Measurements from ENCODE around the gene SUN2.

Gene SUN2

DNA sequence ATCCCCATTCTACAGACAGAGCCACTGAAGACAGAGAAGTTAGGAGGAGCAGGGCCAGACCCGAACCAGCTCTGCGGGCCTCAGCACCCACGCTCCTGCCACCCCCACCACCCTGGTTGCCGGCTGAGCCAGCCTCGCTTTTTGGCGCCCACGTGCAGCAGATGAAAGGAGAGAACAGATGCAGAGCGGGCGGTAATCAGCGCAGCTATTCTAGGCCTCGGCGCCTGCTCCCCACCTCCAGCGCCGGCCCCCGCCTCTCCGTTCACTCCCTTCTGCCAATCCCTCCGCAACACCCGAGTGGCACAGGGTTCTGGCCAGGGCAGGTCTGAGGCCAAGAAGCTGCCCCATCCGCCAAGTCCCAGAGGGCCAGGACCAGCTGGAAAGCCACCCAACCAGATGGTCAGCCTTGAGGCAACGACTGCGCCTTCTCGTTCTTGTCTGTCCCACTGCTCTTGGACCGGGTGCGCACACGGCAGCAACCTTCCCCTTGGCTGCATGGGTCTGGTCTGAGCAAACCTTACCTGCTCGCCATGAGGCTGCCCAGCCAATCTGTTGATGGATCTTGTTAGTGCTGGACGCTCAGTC, 21.4 kb upstream of the SUN2 start:
- DNase-seq (ENCODE audit: low read depth): no peak

DNA sequence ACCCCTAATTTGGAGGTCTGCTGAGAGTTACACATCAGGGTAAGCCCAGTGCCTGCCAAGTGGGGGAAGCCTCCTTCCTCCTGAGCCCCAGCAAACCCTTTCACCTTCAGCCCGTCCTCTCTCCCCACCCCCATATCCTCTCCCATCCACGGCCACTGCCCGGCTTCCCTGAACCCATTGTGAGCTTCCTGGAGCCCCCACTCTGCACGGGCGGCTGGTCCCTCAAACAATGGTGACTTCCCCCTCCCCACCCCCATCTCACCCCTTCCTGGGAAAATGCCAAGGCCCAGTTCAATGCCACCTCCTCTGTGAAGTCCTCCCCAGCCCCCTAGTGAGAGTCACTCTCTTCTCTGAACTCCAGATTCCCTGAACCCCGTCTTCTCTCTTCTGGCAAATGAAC, 20.3 kb upstream of the SUN2 start:
- DNase-seq (ENCODE audit: low read depth): no peak

DNA sequence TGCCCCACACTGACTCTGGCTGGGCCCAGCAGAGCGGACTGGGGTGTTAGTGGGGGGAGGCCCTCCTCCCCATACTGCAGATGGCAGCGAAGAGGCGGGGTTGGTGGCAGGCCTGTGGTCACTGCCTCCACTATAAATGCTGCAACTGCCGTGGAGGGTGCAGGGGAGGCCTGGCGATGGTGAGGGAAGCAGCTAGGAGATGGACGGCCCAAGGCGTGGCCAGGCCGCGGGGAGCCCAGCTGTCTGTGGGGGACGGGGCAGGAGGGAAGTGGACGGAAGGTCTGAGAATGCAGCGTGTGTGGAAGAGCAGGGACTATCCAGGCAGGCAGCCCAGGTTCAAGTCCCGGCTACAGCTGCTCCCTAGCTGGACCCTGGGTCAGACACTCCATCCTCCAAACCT, 19.9 kb upstream of the SUN2 start:
- no peak for DNase-seq (ENCODE audit: low read depth)

DNA sequence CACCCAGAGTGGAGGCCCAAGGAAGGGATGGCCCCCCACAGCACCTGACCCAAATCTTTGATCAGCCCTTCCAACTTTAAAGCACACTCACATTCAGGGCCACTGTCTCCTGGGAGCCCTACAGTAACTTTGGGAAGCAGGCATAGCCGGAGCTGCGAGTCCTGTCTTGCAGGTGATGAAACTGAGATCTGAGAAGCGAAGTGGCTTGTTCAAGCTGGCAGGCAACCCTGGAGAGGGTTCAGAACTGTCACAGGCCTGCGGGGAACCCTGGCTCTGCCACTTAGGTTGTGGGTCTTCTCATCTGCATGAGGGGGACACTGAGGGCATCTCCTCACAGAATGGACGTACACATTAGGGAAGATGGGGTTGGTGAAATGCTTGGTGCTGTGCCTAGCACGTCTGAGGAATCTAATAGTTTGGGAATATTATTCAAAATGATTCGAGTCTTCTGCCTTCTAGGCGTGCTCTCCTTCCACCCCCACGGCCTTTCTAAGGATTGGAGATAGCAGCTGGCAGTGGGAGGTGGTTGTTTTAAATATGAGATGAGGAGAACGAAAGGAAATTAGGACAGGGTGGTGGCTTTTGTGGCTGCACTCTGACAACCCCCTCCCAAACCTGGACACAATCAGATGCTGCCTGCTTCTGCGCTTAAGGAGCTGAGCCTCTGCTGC, 18.8 kb upstream of the SUN2 start:
- DNase-seq (ENCODE audit: low read depth): no peak

DNA sequence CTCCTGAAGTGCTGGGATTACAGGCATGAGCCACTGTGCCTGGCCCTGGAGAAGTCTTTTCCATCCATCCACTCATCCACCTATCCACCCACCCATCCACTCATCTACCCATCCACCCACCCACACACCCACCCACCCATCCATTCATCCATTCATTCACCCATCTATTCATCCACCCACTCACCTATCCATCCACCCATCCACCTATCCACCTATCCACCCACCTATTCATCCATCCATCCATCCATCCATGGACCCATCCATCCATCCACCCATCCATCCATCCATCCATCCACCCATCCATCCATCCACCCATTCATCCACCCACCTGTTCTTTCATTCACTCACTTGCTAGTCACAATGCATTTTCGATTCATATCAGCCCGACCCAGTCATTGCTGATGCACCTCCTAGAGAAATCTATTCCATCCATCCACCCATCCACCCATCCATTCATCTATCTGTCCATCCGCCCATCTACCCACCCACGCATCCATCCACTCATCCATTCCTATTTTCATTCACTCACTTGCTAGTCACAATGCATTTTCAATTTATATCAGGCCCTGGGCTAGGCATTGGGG, 17.7 kb upstream of the SUN2 start:
- no peak for DNase-seq (ENCODE audit: low read depth)

DNA sequence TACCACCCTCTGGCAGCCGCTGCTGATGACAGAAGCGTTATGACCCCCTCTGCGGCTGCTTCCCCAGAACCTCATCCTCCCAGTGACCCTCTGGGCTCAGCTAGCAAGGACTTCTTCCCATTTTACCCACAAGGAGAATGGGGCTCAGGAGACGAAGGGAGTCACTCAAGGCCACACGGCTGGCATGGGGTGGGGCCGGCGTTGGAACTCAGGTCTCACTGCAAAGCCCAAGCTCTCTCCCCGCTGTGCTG, 16.8 kb upstream of the SUN2 start:
- DNase-seq (ENCODE audit: low read depth): no peak

DNA sequence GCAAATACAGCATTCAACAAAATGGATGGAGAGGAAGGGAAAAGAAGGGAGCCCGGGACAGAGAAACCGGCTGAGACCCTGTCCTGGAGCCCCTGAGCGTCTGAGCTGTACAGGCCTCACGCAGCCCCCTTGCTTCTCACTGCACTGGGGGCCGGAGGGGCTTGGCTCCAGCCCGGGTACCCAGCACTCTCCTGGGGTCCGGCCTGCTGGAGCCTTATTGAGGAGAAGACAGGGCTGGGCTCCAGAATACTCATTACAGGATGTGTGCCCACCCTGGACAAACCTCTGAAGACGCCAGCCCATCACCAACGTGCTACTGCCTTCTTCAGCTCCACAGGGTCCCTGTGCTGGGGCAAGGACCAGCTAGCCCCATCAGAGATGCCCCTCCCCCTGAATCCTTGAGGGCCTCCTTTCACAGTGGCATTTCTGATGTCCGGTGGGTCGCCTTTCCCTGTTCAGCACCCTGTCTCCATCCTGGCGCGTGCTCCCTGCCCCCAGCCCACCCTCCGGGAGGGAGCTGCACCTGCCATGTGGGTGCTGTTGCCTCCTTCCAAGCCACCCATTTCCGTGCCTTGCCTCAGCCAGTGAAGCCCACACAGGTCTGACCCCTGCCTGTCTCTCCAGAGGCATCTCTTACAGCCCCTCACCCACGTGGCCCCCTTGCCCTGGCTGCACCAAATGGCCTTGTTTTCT, 14.6 kb upstream of the SUN2 start:
- no peak for DNase-seq (ENCODE audit: low read depth)

DNA sequence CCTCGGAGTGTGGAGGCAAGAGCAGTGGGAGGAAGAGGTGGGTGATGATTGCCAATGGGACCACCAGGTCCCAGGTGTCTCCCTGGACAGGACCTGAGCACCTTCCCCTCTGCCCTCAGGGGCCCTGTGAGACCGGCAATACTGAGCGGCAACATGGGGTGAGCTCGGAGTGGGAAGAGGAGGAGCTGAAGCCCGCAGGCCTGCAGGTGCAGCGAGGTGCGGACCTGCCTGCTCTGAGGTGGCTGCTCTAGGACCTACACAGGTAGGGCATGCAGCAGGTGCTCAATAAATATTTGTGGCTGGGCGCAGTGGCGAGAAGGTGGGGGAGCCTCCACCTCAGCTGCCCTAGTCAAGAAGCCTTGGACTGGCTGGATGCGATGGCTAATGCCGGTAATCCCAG, 12.2 kb upstream of the SUN2 start:
- no peak for DNase-seq (ENCODE audit: low read depth)

DNA sequence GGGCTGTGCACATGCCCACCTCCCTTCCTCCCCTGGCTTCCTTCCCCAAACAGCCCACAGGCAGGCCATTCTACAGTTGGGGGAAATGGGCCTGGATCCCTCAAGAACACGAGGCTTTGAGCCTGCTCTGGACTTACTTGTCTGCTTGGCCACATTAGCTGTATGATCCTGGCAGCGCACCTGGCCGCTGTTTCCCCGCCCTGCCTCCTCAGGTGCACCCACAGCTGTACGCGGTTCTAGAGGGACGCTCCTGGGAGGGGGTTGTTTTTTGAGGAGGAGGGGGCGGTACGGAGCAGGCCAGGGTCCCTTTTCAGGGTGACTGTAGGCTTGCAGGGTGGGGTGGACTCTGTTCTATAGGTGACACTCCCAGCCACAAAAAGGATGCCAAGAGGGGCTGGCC, 11.5 kb upstream of the SUN2 start:
- DNase-seq (ENCODE audit: low read depth): no peak

DNA sequence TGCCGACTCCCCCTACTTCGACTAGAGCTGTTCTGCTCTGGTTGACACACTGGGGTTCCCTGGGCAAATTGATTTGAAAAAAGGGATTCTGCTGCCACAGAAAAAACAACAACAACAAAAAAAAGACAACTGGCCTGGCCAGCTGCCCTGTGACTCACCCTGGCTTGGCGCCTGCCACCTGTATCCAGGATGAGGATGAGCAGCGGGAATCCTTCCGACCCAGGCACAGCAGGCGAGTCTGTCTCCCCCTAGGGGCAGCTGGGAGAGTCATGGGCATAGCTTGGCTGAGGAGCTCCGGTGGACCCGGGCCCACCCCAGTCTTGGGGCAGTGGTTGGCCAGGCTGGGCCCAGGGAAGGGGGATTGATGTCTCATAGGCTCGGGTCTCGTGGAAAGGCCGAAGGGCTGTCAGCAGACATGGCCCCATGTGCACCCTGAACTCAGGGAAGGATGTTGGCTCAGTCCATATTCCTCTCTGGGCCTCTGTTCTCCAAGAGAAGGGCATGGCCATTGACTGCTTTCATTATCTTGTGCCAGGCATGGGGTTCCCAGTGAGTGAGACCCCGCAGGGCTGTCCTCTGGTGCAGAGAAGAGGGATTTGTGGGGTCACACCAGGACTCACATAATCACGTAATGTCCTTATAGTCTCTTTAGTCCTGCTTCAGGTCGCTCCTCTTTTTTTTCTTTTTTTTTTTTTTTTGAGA, 10.4 kb upstream of the SUN2 start:
- no peak for DNase-seq (ENCODE audit: low read depth)

DNA sequence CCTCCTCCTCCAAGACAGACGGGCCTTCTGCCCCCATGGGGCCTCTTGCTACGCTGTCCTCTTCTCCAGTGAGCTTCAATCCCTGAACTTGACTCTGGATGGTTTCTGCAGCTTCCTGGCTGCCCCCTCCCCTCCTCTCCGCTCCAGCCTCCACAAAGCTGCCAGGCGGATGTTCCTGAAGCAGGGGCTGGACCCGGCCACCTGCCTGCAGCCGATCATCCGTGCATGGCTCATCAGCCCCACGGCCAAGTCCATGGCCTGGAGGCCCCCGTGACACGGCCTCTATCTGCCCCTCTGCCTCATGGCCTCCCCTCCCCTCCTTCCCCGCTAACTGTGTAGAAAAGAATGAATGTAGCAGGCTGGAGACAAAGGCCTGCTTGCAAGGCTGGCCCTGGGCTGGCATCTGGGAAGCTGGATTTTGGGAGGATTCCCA, 6.8 kb upstream of the SUN2 start:
- no peak for DNase-seq (ENCODE audit: low read depth)

DNA sequence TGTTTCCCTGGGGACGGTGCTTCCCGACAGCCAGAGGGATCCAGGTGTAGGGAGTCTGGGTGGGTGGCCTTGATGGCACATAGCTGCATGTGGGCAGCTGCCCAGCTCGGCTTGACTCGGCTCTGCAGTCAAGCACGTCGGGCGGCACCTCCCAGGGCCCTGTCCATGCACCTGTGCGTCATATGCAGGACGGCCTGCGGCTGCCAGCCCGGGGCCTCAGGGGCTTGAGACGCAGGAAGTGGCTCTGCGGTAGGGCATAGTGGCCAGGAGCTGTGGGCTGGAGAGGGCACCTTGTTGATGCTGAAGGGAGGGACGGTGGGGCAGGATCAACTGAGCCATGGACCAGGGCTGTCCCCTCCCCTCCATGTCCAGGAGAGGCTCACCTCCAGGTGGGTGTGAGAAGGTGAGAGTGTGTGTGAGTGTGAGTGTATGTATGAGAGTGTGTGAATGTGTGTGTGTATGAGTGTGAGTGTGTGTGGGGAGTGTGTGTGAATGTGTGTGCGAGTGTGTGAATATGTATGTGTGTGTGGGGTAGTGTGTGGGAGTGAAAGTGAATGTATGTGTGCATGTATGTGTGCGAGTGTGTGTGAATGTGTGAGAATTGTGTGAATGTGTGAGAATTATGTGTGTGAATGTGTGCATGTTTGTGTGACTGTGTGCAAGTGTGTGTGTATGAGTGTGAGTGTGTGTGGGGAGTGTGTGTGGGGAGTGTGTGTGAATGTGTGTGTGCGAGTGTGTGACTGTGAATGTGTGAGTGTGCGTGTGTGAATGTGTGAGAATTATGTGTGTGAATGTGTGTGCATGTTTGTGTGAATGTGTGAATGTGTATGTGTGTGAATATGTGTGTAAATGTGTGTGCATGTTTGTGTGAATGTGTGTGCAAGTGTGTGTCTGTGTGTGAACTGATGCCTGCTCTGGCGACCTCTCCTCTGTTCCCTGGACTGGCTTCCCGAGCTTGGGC, 5.7 kb upstream of the SUN2 start:
- no peak for DNase-seq (ENCODE audit: low read depth)

DNA sequence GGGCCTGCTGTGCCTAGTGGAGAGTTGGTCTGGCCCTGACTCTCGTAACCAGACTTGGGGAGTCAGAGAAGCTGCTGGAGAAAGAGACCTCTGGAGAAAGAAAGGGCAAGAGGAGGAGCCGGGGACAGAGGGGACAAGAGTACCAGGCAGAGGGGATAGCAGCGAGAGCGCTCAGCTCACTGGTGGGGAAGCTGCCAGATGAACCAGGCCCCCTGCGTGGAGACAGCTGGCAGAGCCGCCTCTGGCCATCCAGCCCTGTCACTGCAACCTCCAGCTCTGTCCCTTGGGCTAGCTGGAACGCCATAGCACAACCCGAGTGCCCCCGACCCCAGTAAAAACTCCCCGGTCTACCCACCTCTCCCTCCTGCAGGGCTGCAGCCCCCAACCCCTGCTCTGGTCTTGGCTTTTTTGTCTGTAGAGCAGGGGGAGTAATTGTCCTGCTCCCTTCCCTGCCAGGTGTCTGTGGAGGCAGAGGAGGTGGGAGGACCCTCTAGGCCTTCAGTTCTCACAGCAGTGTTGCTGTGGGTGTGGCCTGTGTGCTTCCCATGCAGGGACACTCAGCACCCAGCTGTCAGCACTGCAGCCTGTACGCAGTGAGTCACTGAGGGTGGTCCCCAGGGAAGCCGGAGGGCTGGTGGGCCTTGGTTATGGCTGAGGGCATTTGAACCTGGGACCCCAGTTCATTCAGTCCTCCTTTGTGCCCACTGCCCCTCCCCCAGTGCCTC, 4.8 kb upstream of the SUN2 start:
- DNase-seq (ENCODE audit: low read depth): no peak

DNA sequence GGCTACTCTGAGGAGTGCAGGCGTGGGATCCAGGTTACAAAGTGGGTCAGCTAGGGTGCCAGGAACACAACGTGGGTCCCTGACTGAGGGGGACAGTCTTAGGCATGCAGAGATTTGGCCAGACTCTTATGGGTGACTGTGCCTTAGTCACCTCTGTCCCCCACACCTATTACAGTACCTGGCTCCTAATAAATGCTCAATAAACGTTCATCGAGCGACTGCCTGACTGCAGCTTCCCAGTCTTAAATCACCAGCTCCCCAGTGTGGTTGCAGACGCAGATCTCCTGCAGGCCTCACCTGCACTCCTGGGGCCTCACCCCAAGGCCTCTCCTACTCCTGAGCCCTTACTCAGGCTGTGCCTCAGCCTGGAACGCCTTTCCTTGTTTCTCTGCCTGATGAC, 3.2 kb upstream of the SUN2 start:
- no peak for DNase-seq (ENCODE audit: low read depth)

DNA sequence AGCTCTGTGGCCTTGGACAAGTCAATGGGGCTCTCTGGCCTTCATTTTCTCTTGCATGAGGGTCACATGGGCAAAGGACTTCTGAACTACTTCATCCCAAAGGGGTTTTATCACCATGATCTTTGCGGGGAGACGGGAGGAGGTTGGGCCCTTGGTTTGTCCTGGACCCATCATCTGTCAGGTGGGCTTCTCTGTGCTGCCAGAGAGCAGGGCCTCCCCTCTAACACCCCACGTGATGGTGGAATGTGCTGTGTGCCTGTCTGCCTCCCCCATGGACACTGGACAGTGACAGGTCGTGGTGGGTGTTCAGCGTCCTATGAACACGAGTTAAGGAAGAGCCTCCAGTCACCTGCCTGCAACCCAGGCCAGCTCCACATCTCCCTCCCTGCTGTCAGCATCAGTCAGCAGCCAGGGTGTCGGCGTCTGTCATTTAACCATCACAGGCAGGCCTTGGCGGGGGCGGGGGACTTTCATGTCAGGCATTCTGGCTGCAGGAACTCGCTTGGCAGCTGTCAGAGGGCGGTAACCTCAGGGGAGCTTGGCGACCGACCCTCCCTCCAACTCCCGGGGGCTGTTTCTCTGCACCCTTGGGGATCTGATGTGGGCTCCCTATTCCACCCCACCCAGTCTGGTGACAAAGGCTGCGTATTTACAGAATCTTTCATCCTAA, 2.6 kb upstream of the SUN2 start:
- no peak for DNase-seq (ENCODE audit: low read depth)

DNA sequence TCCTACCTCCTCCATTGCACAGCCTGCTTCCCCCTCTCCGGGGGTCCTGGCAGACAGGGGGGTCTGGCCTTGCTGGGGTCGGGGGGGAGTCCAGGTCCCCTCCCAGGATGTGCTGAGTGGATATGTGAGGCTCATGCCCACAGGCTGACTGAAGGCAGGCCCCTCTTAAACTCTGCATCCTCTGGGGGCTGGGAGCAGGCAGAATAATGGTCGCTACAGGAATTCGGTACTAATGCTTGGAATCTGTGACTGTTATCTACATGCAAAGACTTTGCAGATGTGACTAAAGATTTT, 1.6 kb upstream of the SUN2 start:
- DNase-seq (ENCODE audit: low read depth): no peak

DNA sequence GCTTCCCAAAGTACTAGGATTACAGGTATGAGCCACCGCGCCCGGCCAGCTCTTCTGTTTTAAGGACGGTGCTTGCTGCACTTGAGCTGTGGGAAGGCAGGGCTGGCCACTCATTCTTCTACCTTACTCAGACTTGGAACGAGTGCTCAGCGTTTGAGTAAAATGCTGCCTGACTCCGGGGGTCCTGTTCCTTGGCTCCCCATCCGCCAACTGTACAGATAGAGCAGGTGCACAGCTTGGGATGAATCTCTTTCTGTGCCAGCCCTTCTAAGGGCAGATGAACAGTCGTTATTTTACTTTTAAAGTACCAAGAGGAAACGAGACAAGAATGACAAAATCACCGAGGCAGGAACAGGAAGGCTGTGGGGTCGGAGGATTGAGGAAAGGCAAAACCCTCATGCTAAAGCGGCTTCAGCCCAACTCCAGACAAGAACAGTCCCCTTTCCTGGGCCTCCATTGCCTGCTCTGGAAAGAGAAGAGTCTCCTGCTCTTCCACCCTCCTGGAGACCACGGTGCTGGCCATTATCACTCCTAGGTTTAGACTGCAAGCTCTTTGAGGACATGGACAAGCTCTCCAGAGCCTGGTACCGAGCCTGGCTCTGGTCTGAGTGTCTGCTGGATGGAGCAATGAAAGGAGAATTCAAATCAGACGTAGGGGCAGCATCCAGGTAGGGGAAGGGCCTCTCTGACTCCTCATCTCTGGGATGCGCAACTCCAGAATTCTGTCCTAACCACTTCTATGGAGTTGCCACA, 1.1 kb upstream of the SUN2 start:
- no peak for DNase-seq (ENCODE audit: low read depth)

DNA sequence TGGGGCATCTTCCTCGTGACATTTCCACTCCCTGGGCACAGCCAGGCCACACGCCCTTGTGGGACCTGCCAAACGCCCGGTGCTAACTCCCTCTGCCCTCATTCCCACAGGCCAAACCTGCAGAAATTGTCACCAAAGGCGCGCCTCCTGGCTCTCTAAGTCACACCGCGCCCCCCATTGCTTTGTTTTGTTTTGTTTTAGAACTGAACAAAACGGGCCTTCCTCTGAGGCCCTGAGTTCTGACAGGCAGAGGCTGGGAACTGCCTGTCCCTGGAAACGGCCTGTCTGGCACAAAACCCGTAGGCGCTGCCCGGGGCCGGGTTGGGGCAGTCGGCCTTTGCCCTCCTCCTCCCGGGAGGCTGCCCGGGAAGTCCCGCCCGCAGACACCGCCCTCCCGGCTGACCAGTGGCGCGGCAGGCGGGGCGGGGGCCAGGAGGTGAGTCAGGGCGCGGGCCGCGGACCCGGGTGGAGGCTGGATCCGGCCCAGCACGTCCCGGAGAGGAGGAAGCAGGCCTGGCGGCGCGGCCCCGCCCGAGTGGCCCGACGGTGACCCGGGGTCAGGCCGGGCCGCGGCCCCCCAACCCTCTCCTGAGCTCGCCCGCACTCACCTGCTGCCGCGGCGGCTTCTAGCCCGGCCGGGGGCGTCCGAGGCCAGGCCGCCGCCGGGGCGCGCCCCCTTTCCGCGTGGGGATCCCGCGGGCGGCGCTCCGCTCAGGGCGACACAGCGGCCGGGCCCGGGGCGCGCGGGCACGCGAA, 465 bp downstream of the SUN2 start:
- DNase-seq (ENCODE audit: low read depth): no peak

DNA sequence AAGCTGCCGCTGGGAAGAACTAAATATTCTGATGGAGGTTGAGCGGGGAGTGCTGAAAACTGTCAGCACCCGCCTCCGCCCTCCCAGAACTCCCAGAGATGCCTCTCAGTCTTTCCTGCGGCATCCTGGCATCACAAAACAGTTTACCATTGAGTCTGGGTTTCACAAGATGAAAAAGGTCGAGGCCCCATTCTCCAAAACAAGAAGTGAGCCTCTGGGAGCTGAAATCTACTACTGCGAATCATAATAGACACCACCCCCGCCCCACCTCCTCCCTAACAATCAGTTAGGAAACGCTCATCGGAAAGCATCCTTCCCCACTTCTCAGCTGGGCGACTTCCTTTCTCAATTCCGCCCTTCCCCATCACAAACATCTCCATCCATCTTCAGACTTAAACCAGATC, 1.0 kb downstream of the SUN2 start:
- DNase-seq (ENCODE audit: low read depth): no peak

Data from non-pigmented ciliary epithelial cell (primary cell).